ENCODE data around the gene RAB23. TPM values are rescaled to one million over a fixed set of nuclear protein-coding genes. Genes with fewer than 3 reads are reported as not detected.

RAB23 gene
- total RNA-seq, 6 experiments from 2014 or later: 23.1 to 30.3 (median 28.9) TPM

DNA sequence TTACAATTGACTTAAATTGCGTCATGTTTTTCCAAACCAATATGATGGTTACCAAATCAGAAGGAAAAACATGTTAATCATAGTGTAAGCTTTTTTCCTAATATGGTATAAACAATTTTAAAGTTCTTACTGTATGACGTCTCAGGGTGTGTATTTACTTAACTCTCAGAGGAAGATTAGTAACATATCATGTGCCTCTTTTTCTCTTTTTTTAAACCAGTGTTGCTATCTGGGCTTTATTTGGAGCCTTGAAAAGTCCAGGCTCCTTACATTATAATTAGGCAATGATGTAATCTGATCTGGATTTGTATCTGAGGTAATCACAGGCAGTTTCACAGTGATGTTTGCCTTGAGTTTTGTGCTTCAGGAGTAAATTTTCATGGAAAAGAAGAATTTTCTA, 20.4 kb upstream of the RAB23 start:
- H3K4me1 Mint-ChIP-seq (ENCODE audit: low read depth): peaks cover 28% of the 10 kb centered on the region
- DNase-seq: peak; percentile 92
- H3K36me3 Mint-ChIP-seq (ENCODE audit: low read depth): peaks cover 9% of the 10 kb centered on the region; the same call in 1 of the 2 replicates
- H3K27ac Mint-ChIP-seq: peak overlapping the region; percentile 79
- H3K4me3 Mint-ChIP-seq: no peak overlapping the region
- H3K27me3 Mint-ChIP-seq (ENCODE audit: insufficient read depth): no peaks in the 10 kb centered on the region
- no peak for TF ChIP-seq CTCF (IDR thresholded peaks at IDR 0.05)
- no peaks in the 10 kb centered on the region for H3K9me3 Mint-ChIP-seq

DNA sequence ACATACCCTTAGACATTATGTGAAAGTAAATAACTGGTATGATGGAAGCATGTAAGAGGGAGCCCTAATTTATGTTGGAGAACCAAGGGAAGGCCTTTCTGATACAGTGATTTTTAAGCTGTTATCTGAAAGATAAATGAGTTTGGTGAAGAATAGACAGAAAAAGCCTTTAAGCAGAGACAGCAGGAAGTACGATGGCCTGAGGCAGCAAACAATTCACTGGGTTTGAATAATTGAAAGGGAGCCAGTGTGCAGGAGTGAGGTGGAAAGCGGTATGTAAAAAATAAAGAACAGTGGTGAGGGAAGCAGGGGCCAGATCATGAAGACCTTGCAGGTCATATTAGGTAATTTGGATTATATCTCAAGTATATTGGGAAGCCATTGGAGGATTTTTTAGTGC, 4.1 kb upstream of the RAB23 start:
- no peak for DNase-seq
- no peak for TF ChIP-seq CTCF (IDR thresholded peaks at IDR 0.05)
- Mint-ChIP-seq H3K4me3 (no peak overlapping the region), H3K27ac (no peak overlapping the region), H3K9me3 (no peaks in the 10 kb centered on the region; the same call in 1 of the 2 replicates), H3K4me1 (ENCODE audit: low read depth) (peaks cover 35% of the 10 kb centered on the region), H3K27me3 (ENCODE audit: insufficient read depth) (peaks cover 4% of the 10 kb centered on the region), H3K36me3 (ENCODE audit: low read depth) (peaks cover 7% of the 10 kb centered on the region; the same call in 1 of the 2 replicates)

- H3K9me3 Mint-ChIP-seq: peaks cover 5% of the 10 kb centered on the region; the same call in 1 of the 2 replicates
- peaks cover 6% of the 10 kb centered on the region for H3K27me3 Mint-ChIP-seq (ENCODE audit: insufficient read depth)
- H3K4me3 Mint-ChIP-seq: no peak overlapping the region
- DNase-seq: peak; percentile 48
- peaks cover 17% of the 10 kb centered on the region for H3K36me3 Mint-ChIP-seq (ENCODE audit: low read depth)
- peak overlapping the region; percentile 44 for H3K27ac Mint-ChIP-seq
- no peak for TF ChIP-seq CTCF (IDR thresholded peaks at IDR 0.05)
- peaks cover 43% of the 10 kb centered on the region for H3K4me1 Mint-ChIP-seq (ENCODE audit: low read depth)
These were observed 2.8 kb upstream of the RAB23 start for GRCh38 chr6:57224769-57225515.

DNA sequence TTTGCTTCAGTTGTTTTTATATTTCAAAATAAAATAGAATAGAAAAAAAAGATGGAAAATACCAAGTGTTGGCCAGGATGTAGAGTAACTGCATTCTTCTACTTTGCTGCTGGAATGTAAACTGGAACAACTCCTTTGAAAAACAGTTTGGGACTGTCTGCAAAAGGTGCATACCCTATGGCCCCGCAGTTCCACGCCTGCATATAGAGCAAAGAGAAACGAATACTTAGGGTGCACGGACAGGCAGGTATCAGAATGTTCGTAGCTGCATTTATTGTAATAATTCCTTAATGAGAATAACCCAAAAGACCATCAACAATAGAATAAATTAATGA, 603 bp upstream of the RAB23 start:
- no peak for TF ChIP-seq CTCF (IDR thresholded peaks at IDR 0.05)
- H3K36me3 Mint-ChIP-seq (ENCODE audit: low read depth): peaks cover 32% of the 10 kb centered on the region
- H3K27ac Mint-ChIP-seq: peak overlapping the region; percentile 94
- H3K4me1 Mint-ChIP-seq (ENCODE audit: low read depth): peaks cover 66% of the 10 kb centered on the region
- peak overlapping the region; percentile 97 for H3K4me3 Mint-ChIP-seq
- H3K27me3 Mint-ChIP-seq (ENCODE audit: insufficient read depth): peaks cover 6% of the 10 kb centered on the region
- DNase-seq: no peak
- H3K9me3 Mint-ChIP-seq: peaks cover 10% of the 10 kb centered on the region; the same call in 1 of the 2 replicates

DNA sequence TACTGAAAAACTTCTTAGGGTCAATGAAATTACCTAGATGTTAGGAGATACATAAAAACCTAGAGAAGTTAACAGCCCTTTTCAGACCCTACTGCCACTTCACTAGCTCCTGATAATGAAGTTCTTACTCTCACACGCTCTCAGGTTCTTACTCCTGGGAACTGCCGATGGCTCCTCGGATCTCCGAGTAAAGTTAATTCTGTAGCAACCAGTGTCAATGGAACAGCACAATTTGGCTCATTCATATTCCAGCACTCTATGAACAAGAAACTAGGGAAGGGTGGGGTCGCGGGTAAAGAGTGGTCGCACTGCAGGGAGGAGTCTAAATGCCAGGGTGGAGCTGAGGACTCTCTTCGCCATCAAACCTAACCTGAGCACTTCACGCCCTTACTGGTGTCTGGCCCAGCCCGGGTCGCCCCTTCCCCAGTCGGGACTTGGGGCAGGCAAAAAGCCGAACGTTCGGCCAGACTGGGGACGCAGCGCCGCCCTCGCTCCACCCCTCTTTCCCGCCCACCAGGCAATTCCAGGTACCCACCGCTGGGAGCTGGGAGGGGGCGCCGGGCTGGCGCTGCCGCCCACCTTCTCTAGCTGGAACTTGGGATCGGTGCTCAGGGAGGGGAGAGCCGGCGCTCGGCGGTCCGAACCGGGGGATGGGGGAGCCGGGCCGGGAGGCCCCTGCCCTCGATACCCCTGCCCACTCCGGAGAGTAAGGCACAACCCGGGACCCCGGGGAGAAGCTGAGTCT, 744 bp downstream of the RAB23 start:
- peak overlapping the region; percentile 99 for H3K4me3 Mint-ChIP-seq
- peaks cover 6% of the 10 kb centered on the region for H3K27me3 Mint-ChIP-seq (ENCODE audit: insufficient read depth)
- H3K27ac Mint-ChIP-seq: peak overlapping the region; percentile 94
- peaks cover 42% of the 10 kb centered on the region for H3K36me3 Mint-ChIP-seq (ENCODE audit: low read depth)
- peaks cover 10% of the 10 kb centered on the region; the same call in 1 of the 2 replicates for H3K9me3 Mint-ChIP-seq
- TF ChIP-seq CTCF (IDR thresholded peaks at IDR 0.05): peak; percentile 71
- peak; percentile 12 for DNase-seq
- H3K4me1 Mint-ChIP-seq (ENCODE audit: low read depth): peaks cover 79% of the 10 kb centered on the region
